Spleen (tissue), 11 donors: ENCODE data around the gene DNM3. TPM values are rescaled to one million over a fixed set of nuclear protein-coding genes. Genes with fewer than 3 reads are reported as not detected.

Source experiments
- DNase-seq: peaks from one replicate; pipeline ENCODE4 v3.0.0-alpha.2; 2020
- H3K27ac ChIP-seq, 8 donors: fragments of 200-600 bp; sonication (generic) in 7 of 8; 1 replicate in 4 of 8; 2 replicates in 4 of 8; pipeline versions ENCODE4 v1.5.0 to v1.8.0; 2016 to 2021; ENCODE audit warnings: inconsistent platforms in 4 of 8, mild to moderate bottlenecking in 4 of 8, moderate library complexity in 1 of 8
- H3K27me3 ChIP-seq, 7 donors: fragments of 200-600 bp; sonication (generic) in 6 of 7; replicated peaks in 1 of 7; 1 replicate in 4 of 7; 2 replicates in 3 of 7; pipeline versions ENCODE4 v1.5.0 to v1.8.0; 2016 to 2021; ENCODE audit warnings: inconsistent platforms in 3 of 7, mild to moderate bottlenecking in 1 of 7
- H3K36me3 ChIP-seq, 6 donors: fragments of 200-600 bp; sonication (generic) in 5 of 6; 1 replicate in 4 of 6; 2 replicates in 2 of 6; pipeline versions ENCODE4 v1.5.0 to v1.8.0; 2016 to 2021; ENCODE audit warnings: inconsistent platforms in 2 of 6
- H3K4me1 ChIP-seq, 6 donors: fragments of 200-600 bp; sonication (generic) in 5 of 6; 1 replicate in 3 of 6; 2 replicates in 3 of 6; pipeline versions ENCODE4 v1.5.0 to v1.8.0; 2016 to 2021; ENCODE audit warnings: inconsistent platforms in 3 of 6
- H3K4me3 ChIP-seq, 8 donors: fragments of 200-600 bp; sonication (generic) in 7 of 8; 1 replicate in 4 of 8; 2 replicates in 4 of 8; pipeline versions ENCODE4 v1.5.0 to v1.8.0; 2016 to 2021; ENCODE audit warnings: inconsistent platforms in 4 of 8, mild to moderate bottlenecking in 4 of 8, moderate library complexity in 2 of 8
- H3K9me3 ChIP-seq, 8 donors: fragments of 200-600 bp; sonication (generic) in 7 of 8; 1 replicate in 4 of 8; 2 replicates in 4 of 8; pipeline versions ENCODE4 v1.5.0 to v1.8.0; 2016 to 2021; ENCODE audit warnings: inconsistent platforms in 4 of 8
- CTCF ChIP-seq, 11 experiments: fragments of 200-600 bp in 7 of 11; fragments of 450-650 bp in 4 of 11; sonication (generic) in 4 of 11; IDR thresholded peaks in 8 of 11; conservative IDR thresholded peaks in 3 of 11; 1 replicate in 7 of 11; 2 replicates in 4 of 11; pipeline versions ENCODE4 v1.4.0 to v1.8.0; 2016 to 2021; ENCODE audit warnings: antibody characterized with exemption in 11 of 11, inconsistent platforms in 4 of 11, mild to moderate bottlenecking in 1 of 11
- POLR2A ChIP-seq, 3 donors: fragments of 450-650 bp; IDR thresholded peaks; one replicate each; pipeline ENCODE4 v1.5.1; 2017; ENCODE audit warnings: antibody characterized with exemption in 3 of 3, mild to moderate bottlenecking in 1 of 3
- POLR2AphosphoS5 ChIP-seq, 3 donors: sonication (generic); formaldehyde crosslinking; IDR thresholded peaks; one replicate each; pipeline ENCODE4 v1.5.1; 2017; ENCODE audit warnings: antibody characterized with exemption in 3 of 3
- WGBS, 5 donors: extraction: QIAGEN DNeasy Blood & Tissue Kit in 3 of 5; methylation state at CpG; one replicate each; pipeline versions ENCODE4 v1.1.5 to v1.1.7; 2013 to 2018; 5-methylcytosine and 5-hydroxymethylcytosine counted together
- intact Hi-C: fragments of 100-400 bp; cut with DNase I; formaldehyde crosslinking; loops from one replicate; pipeline ENCODE4 v1.15.0; 2023; ENCODE audit warnings: low total_unique reads
- polyA plus RNA-seq, 3 donors: library from polyadenylated mRNA; stranded (reverse); fragments of 200-250 nt; gene quantifications; one replicate each; pipeline ENCODE4 v1.2.1, GENCODE V29; 2013
- total RNA-seq, 7 donors: library from RNA; depleted of rRNA in 3 of 7; stranded (reverse); fragments of >200 nt in 3 of 7; fragmentation: NEBNext Ultra II Directional in 4 of 7; extraction: Animal tissue kit (Norgen Biotek cat#: 25700) in 4 of 7; gene quantifications; one replicate each; pipeline versions ENCODE4 v1.1.0 to v1.2.1, GENCODE V29; 2016 to 2021
- donor health status: healthy with polysubstance abuse.
- donor health status: DM: no; HTN: no; CAD: no; lungs with moderate emphysema.
- donor health status: DM: no; HTN: no; CAD: no.
- donor health status: Bipolar disorder and iron deficiency.
- donor health status: healthy.
- donor health status: DM: no; HTN: no; CAD: no.
- donor health status: DM: yes; HTN: yes; CAD: no.

The DNM3 gene
- total and polyA plus RNA-seq, 10 donors: 0.61 to 10.2 (median 4.9) TPM

GRCh38 chr1:171953835-171954234 lies 112.5 kb downstream of the DNM3 start:
- intact Hi-C loops: no loop called here
- Histone ChIP-seq H3K9me3 (peaks cover 0 to 7% (median 0%) of the 10 kb centered on the region in 8 donors), H3K4me3 (no peak overlapping the region), H3K27me3 (no peaks in the 10 kb centered on the region), H3K36me3 (no peaks in the 10 kb centered on the region), H3K4me1 (no peaks in the 10 kb centered on the region), H3K27ac (no peak overlapping the region)
- TF ChIP-seq POLR2AphosphoS5 (IDR thresholded peaks at IDR 0.05) (no peak), POLR2A (IDR thresholded peaks at IDR 0.05) (no peak), CTCF (IDR thresholded peaks at IDR 0.05 in 8 of 11, conservative IDR thresholded peaks at IDR 0.05 in 3 of 11) (no peak)
- no peak for DNase-seq
- WGBS, 5 donors: 51 to 84% (median 71%) methylated on average over 1 of the region's 1 CpG

GRCh38 chr1:171954361-171954760 lies 113.1 kb downstream of the DNM3 start:
- Histone ChIP-seq H3K9me3 (peaks cover 0 to 6% (median 0%) of the 10 kb centered on the region in 8 donors), H3K36me3 (no peaks in the 10 kb centered on the region), H3K4me3 (no peak overlapping the region), H3K27me3 (no peaks in the 10 kb centered on the region), H3K4me1 (no peaks in the 10 kb centered on the region), H3K27ac (no peak overlapping the region)
- 61 to 75% (median 65%) methylated on average over 4 of the region's 4 CpGs for WGBS, 5 donors
- intact Hi-C loops: no loop called here
- no peak for DNase-seq
- TF ChIP-seq CTCF (IDR thresholded peaks at IDR 0.05 in 8 of 11, conservative IDR thresholded peaks at IDR 0.05 in 3 of 11): no peak
- no peak for TF ChIP-seq POLR2A (IDR thresholded peaks at IDR 0.05)
- no peak for TF ChIP-seq POLR2AphosphoS5 (IDR thresholded peaks at IDR 0.05)

- no peaks in the 10 kb centered on the region for H3K27me3 ChIP-seq
- WGBS, 5 donors: 95 to 100% (median 98%) methylated on average over 1 of the region's 1 CpG
Observed at GRCh38 chr1:171961861-171962260, 120.6 kb downstream of the DNM3 start.

GRCh38 chr1:171963762-171964161 lies 122.5 kb downstream of the DNM3 start:
- DNase-seq: no peak
- no peaks in the 10 kb centered on the region for H3K4me1 ChIP-seq
- WGBS, 5 donors: 78 to 100% (median 89%) methylated on average over 1 of the region's 1 CpG
- no peaks in the 10 kb centered on the region for H3K36me3 ChIP-seq
- H3K4me3 ChIP-seq: no peak overlapping the region
- no peaks in the 10 kb centered on the region for H3K9me3 ChIP-seq
- TF ChIP-seq CTCF (IDR thresholded peaks at IDR 0.05 in 8 of 11, conservative IDR thresholded peaks at IDR 0.05 in 3 of 11) (no peak), POLR2AphosphoS5 (IDR thresholded peaks at IDR 0.05) (no peak), POLR2A (IDR thresholded peaks at IDR 0.05) (no peak)
- no peaks in the 10 kb centered on the region for H3K27me3 ChIP-seq
- intact Hi-C loops: no loop called here
- no peak overlapping the region for H3K27ac ChIP-seq

More at GRCh38 chr1:171961861-171962260, 120.6 kb downstream of the DNM3 start:
- H3K27ac ChIP-seq: no peak overlapping the region
- no peaks in the 10 kb centered on the region for H3K9me3 ChIP-seq
- H3K4me1 ChIP-seq: no peaks in the 10 kb centered on the region
- no peaks in the 10 kb centered on the region for H3K36me3 ChIP-seq
- intact Hi-C loops: no loop called here
- H3K4me3 ChIP-seq: no peak overlapping the region
- TF ChIP-seq CTCF (IDR thresholded peaks at IDR 0.05 in 8 of 11, conservative IDR thresholded peaks at IDR 0.05 in 3 of 11): no peak
- TF ChIP-seq POLR2A (IDR thresholded peaks at IDR 0.05): no peak
- TF ChIP-seq POLR2AphosphoS5 (IDR thresholded peaks at IDR 0.05): no peak
- DNase-seq: no peak
